VCaP (cell line): ENCODE results near the gene PDCD6IP.
"Not testable (repeated sequence)": the region's sequence is repeated elsewhere in the genome, so short reads cannot be mapped to it uniquely, and the experiment has no call there.

ENCODE experiments used
- H3K27ac ChIP-seq: fragments of 450-650 bp; 2 replicates; pipeline ENCODE4 v1.5.1; 2017
- TF ChIP-seq, protein P1 (sequence below): fragments of 450-650 bp; conservative IDR thresholded peaks from 2 replicates; pipeline ENCODE4 v1.5.1; 2017; ENCODE audit warnings: mild to moderate bottlenecking, moderate library complexity

PDCD6IP gene, protein sequence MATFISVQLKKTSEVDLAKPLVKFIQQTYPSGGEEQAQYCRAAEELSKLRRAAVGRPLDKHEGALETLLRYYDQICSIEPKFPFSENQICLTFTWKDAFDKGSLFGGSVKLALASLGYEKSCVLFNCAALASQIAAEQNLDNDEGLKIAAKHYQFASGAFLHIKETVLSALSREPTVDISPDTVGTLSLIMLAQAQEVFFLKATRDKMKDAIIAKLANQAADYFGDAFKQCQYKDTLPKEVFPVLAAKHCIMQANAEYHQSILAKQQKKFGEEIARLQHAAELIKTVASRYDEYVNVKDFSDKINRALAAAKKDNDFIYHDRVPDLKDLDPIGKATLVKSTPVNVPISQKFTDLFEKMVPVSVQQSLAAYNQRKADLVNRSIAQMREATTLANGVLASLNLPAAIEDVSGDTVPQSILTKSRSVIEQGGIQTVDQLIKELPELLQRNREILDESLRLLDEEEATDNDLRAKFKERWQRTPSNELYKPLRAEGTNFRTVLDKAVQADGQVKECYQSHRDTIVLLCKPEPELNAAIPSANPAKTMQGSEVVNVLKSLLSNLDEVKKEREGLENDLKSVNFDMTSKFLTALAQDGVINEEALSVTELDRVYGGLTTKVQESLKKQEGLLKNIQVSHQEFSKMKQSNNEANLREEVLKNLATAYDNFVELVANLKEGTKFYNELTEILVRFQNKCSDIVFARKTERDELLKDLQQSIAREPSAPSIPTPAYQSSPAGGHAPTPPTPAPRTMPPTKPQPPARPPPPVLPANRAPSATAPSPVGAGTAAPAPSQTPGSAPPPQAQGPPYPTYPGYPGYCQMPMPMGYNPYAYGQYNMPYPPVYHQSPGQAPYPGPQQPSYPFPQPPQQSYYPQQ

DNA sequence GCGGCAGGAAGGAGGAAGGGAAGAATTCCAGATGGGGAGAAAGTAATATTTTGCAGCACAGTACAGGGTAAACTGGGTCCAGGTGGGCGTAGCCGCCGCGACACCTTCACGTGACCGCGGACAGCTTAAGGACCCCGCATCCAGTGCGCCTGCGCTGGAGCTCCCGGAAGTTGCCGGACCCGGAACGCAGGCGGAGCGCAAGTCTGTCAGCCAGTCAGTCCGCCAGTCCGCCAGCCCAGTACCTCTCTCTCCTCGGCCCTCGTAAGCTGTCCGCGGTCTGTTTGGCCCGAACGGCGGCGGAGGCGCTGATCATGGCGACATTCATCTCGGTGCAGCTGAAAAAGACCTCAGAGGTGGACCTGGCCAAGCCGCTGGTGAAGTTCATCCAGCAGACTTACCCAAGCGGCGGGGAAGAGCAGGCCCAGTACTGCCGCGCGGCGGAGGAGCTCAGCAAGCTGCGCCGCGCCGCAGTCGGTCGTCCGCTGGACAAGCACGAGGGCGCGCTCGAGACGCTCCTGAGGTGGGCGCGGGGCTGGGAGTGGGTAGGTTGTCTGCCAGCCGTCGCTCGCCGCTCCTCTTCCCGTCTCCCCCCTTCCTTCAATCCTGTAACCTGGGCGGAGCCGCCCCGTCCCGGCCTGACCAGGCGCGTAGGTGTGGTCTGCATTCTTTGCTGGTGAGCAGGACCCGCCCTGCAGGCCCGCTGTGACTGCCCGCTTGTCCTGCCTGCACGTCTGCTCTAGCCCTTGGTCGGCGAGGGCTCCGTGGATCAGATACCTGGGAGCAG lies at the start of gene PDCD6IP:
Gene PDCD6IP (plus strand): TSS at position 213 of the 784 bp plus-strand sequence. CDS start 99 bp downstream, at position 312.
- TF ChIP-seq, protein P1, sequence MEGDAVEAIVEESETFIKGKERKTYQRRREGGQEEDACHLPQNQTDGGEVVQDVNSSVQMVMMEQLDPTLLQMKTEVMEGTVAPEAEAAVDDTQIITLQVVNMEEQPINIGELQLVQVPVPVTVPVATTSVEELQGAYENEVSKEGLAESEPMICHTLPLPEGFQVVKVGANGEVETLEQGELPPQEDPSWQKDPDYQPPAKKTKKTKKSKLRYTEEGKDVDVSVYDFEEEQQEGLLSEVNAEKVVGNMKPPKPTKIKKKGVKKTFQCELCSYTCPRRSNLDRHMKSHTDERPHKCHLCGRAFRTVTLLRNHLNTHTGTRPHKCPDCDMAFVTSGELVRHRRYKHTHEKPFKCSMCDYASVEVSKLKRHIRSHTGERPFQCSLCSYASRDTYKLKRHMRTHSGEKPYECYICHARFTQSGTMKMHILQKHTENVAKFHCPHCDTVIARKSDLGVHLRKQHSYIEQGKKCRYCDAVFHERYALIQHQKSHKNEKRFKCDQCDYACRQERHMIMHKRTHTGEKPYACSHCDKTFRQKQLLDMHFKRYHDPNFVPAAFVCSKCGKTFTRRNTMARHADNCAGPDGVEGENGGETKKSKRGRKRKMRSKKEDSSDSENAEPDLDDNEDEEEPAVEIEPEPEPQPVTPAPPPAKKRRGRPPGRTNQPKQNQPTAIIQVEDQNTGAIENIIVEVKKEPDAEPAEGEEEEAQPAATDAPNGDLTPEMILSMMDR = no peak; the same call in 1 of the 2 replicates
- H3K27ac ChIP-seq = peak within 1 kb of the TSS; percentile 94

DNA sequence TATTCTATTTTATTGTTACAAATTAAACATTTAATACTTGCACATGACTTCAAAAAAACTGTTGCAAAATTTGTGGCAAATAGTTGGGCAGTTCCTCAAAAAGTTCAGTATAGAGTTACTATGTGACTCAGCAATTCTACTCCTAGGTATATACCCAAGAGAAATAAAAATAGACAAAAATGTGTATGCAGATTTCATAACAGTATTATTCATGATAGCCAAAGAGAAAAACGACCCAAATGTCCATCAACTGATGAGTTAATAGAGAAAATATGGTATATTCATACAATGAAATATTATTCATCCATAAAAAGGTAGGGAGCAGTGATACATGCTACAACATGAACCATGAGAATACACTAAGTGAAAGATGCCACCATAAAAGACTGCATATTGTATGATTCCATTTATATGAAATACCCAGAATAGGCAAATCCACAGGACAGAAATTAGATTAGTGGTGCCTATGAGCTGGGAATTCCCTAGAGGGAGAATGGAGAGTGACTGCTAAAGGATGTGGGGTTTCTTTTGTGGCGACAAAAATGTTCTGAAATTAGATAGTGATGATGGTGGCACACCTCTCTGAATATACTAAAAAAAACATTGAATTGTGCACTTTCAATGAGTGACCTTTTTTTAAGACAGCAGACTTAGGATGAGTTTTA lies 48.8 kb upstream of the PDCD6IP start:
- TF ChIP-seq, protein P1 = no peak
- no peak overlapping the region for H3K27ac ChIP-seq

DNA sequence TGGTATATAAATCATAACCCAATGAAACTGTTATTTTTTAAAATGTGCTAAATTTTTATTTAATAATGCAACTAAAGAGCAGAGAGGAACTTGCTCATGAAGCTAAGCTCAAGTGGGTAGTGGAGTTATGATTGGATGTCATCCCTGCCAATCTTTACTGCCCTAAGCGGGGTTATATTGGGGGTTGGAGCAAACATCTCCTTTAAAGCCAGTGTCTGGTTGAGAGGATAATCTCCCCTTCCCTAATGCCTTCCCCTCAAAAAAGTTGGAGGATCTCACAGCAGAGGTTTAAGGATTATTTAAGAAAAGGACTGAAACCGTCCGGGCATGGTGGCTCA lies 48.2 kb upstream of the PDCD6IP start:
- TF ChIP-seq, protein P1 = no peak
- no peak overlapping the region for H3K27ac ChIP-seq

DNA sequence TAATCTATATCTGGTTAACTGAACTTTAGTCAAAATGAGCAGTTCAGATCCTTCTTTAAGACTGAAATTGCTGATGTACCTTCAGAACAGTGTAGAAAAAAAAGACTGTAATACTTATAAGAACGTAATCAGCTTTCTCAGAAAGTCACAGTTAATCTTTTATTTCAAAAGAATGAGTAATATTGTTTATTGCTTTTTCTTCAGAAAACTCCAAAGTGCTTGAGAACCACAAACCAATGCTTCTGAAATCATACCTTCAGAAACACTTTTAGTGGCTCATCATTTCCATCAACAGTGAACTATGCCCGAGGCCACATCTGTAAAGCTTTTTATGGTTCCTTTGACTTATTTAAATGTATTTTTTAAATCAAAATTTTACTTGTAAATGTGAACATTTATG lies 47.1 kb upstream of the PDCD6IP start:
- TF ChIP-seq, protein P1 = no peak
- H3K27ac ChIP-seq = no peak overlapping the region

DNA sequence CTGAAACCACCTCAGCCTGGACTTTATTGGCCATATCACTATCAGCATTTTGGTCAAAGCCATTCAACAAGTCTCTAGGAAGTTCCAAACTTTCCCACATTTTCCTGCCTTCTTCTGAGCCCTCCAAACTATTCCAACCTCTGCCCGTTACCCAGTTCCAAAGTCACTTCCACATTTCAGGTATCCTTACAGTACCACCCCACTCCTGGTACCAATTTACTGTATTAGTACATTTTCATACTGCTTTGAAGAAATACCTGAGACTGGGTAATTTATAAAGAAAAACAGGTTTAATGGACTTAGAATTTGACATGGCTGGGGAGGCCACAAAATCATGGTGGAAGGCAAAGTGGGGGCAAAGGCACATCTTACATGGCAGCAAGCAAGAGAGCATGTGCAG lies 44.0 kb upstream of the PDCD6IP start:
- not testable (repeated sequence) for H3K27ac ChIP-seq

DNA sequence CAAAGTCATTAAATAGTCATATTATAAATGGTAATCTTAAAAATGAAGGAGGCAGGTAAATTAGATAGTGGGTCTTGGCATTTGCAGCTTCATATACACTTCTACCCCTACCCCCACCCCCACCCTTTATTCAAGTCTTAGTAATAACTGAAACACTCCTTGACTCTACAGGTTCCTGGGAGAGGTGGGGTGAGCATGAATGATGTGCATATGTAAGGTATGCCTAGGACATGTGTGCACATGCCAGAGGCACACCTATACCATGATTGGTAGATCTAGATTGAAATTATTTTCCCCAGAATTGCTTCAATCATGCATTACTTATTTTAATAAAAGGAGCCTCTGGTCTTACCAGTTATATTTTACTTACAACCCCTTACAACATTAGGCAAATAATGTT lies 40.1 kb upstream of the PDCD6IP start:
- H3K27ac ChIP-seq = no peak overlapping the region
- TF ChIP-seq, protein P1 = no peak

DNA sequence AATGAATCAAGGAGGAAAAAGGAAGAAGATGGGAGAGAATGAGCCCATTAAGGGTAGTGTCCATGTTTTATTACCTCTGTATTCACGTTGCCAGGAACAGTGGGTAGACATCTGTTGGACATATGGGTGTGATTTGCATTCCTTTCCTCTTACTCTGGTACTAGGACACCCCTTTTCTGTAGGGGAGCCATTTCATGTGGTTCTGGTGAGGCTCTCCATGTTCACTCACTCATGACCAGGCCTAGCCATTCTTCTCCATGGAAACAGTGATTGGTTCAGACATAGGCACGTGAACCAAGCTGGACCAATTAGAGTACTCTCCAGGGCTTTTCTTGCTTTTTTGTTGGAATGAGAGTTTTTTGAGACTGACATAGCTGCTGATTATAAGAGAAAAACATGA lies 39.6 kb upstream of the PDCD6IP start:
- TF ChIP-seq, protein P1 = no peak
- no peak overlapping the region for H3K27ac ChIP-seq
